ENCODE results near the gene OARD1. TPM values are rescaled to one million over a fixed set of nuclear protein-coding genes. Genes with fewer than 3 reads are reported as not detected.

OARD1 gene
- total and polyA plus RNA-seq, 12 donors = 13.7 to 31.2 (median 17.0) TPM

DNA sequence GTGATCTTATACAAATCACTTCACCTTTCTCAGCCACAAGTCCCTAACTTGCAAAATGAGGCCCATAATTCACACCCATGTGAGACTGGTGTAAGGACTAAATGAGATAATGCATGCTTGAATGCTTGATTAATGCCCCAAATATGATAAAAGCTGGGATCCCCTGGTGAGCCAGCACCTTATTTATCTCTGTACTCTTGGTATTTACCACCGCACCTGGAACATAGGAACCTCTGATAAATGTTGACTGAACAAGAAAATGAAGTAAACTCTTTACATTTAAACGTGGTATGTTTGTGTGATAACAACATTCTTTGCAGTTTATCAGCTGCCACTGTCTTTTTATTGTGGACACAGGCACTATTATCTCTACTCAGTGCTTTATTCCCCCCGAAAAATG lies 21.6 kb downstream of the OARD1 start:
- no peaks in the 10 kb centered on the region for H3K27me3 ChIP-seq
- H3K4me1 ChIP-seq = peaks cover 0 to 49% (median 24%) of the 10 kb centered on the region in 9 donors
- H3K9me3 ChIP-seq = no peaks in the 10 kb centered on the region
- no peak for DNase-seq
- peak overlapping the region in 1 of 10 donors; percentile 63 for H3K27ac ChIP-seq
- H3K4me3 ChIP-seq = no peak overlapping the region
- no peak for ATAC-seq
- intact Hi-C loops (cut with DNase I) = no loop called here
- H3K36me3 ChIP-seq = no peaks in the 10 kb centered on the region
- TF ChIP-seq, protein P1, sequence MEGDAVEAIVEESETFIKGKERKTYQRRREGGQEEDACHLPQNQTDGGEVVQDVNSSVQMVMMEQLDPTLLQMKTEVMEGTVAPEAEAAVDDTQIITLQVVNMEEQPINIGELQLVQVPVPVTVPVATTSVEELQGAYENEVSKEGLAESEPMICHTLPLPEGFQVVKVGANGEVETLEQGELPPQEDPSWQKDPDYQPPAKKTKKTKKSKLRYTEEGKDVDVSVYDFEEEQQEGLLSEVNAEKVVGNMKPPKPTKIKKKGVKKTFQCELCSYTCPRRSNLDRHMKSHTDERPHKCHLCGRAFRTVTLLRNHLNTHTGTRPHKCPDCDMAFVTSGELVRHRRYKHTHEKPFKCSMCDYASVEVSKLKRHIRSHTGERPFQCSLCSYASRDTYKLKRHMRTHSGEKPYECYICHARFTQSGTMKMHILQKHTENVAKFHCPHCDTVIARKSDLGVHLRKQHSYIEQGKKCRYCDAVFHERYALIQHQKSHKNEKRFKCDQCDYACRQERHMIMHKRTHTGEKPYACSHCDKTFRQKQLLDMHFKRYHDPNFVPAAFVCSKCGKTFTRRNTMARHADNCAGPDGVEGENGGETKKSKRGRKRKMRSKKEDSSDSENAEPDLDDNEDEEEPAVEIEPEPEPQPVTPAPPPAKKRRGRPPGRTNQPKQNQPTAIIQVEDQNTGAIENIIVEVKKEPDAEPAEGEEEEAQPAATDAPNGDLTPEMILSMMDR (IDR thresholded peaks at IDR 0.05) = no peak
- WGBS, 2 donors = 40 to 59% methylated on average over 3 of the region's 3 CpGs

DNA sequence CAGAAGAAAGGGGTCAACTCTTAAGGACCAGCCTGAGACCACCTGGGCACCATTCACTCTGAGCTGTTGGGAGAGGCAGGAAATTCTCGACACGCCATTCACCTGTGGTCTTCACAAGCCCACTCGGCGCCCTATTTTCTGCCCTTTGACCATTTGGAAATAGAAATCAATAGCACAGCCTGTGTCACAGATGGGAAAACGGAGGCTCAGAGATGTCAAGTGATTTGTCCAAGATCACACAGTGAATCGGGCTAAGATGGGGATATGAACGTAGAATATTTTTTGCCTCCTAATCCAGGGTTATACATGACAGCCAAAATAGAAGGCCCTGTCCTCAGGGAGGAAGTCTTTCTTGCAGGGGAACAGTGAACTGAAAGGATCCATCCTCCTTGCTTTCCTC lies 22.2 kb downstream of the OARD1 start:
- TF ChIP-seq, protein P1 (IDR thresholded peaks at IDR 0.05) = no peak
- no peaks in the 10 kb centered on the region for H3K9me3 ChIP-seq
- peaks cover 0 to 43% (median 24%) of the 10 kb centered on the region in 9 donors for H3K4me1 ChIP-seq
- no peak for ATAC-seq
- WGBS, 2 donors = 71 to 76% methylated on average over 7 of the region's 7 CpGs
- DNase-seq = no peak
- no peaks in the 10 kb centered on the region for H3K36me3 ChIP-seq
- H3K27me3 ChIP-seq = no peaks in the 10 kb centered on the region
- peak overlapping the region; percentile 9 to 82 (median 64) for H3K27ac ChIP-seq
- intact Hi-C loops (cut with DNase I) = no loop called here
- no peak overlapping the region for H3K4me3 ChIP-seq

DNA sequence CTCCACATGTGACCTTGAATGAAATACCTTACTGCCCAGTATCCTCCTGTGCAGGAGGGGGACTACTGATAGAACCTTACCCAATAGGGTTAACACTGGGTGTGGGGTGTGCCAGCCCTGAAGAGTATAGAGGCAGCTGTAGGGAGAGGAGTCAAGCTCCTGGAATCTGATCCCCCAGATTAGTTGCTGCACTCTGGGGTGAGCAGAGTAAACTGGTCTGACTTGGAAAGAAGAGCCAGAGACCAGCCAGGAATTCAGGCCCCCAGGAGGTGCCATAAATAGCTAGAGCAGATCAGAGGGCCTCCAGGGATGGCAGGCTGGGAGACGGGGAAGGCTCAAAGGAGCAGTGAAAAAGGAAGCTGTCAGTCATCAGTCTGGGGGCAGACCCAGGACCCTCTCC lies 22.6 kb downstream of the OARD1 start:
- ATAC-seq (peak in 6 of 8 donors; percentile 15 to 56 (median 42)), DNase-seq (no peak)
- TF ChIP-seq, protein P1 (IDR thresholded peaks at IDR 0.05) = no peak
- no peaks in the 10 kb centered on the region for H3K9me3 ChIP-seq
- intact Hi-C loops (cut with DNase I) = no loop called here
- peak overlapping the region; percentile 9 to 82 (median 64) for H3K27ac ChIP-seq
- H3K4me1 ChIP-seq = peaks cover 0 to 43% (median 24%) of the 10 kb centered on the region in 9 donors
- H3K36me3 ChIP-seq = no peaks in the 10 kb centered on the region
- no peaks in the 10 kb centered on the region for H3K27me3 ChIP-seq
- 30 to 62% methylated on average over 1 of the region's 1 CpG for WGBS, 2 donors
- no peak overlapping the region for H3K4me3 ChIP-seq

DNA sequence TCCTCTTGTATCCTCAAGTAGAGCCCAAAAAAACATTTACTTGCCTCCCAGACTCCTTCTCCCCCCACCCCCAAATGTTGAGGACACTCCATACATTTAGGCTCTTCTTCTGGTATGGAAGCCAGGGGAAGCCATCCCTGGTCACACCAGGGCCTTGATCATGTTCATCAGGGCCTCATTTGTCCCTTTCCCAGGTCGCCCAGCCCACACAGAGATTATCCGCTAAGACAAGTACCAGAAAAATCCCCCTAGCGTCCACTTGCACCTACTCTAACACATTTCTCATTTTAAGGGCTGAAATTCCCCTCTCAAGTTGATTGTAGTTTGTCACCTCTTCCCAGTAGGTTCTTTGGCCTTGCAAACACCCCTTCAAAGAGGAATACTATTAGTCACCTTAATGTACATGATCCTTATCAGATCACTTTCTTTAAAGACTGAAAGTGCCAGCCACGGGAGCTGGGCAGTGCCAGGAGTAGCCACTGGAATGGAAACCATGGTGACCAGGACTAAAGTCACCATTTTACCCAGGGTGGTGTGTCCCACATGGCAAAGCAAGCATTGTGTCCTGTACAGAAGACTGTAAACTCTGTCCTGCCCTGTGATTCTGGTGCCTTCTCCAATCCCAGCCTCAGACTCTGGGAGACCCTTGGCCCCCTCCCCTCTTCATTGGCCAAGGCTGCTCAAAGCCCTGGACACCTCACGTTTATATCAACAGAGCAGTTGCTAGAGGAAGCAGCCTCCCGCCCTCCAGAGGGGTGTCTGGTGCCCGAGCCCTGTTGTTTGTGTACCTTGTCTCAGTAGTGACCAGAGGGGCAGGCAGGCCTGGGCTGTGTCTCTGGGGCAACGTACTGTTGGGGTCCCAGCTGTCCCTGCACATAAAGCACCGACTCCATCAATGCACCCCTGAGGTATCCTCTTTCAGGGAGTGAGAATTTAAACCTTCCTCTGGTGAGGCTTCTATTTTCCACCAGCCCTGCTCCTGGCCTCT lies 24.1 kb downstream of the OARD1 start:
- H3K27ac ChIP-seq = peak overlapping the region in 8 of 10 donors; percentile 4 to 82 (median 68)
- WGBS, 2 donors = 50 to 63% methylated on average over 9 of the region's 9 CpGs
- intact Hi-C loops (cut with DNase I) = no loop called here

More for the DNA sequence above, 24.1 kb downstream of the OARD1 start:
- TF ChIP-seq, protein P1 (IDR thresholded peaks at IDR 0.05) = no peak
- DNase-seq (no peak), ATAC-seq (peak in 1 of 8 donors; percentile 34)
- no peaks in the 10 kb centered on the region for H3K27me3 ChIP-seq
- H3K9me3 ChIP-seq = no peaks in the 10 kb centered on the region
- H3K36me3 ChIP-seq = no peaks in the 10 kb centered on the region
- no peak overlapping the region for H3K4me3 ChIP-seq
- peaks cover 0 to 43% (median 24%) of the 10 kb centered on the region in 9 donors for H3K4me1 ChIP-seq

Data from heart right ventricle (tissue), 16 donors.